ENCODE results near the gene SEC62.
"Not testable (repeated sequence)": the region's sequence is repeated elsewhere in the genome, so short reads cannot be mapped to it uniquely, and the experiment has no call there.

The SEC62 gene

DNA sequence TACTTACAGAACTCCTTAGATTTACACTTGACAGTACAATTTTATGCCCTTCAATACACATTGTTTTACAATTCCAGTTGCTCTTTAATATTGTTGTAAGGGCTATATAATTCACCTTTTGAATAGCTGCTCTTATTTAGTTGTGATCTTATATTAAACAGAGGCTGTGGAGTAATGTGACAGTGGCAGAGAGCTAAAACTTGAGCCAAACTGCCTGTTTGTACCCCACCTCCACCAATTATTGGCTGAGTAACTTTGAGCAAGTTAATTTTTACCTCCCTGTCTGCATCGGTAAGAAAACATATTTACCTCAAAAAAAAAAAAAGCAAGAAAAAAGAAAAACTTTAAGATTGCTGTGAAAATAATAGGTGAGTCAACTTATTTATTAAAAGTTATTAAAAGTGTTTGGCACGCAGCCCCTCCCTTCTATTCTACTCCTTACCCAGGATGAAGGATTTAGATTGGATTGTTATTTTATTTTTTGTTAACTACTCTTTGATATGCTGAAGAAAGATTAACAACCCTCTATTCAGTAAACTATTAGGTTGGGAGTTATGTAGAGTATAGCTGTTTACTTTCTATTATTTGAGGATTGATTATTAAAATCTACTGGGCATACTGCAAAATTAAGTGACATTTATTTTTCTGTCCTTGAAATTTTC, 1.7 kb downstream of the SEC62 start:
- no peak for DNase-seq

GRCh38 chr3:169969174-169970095, 2.8 kb downstream of the SEC62 start:
- no peak for DNase-seq

DNA sequence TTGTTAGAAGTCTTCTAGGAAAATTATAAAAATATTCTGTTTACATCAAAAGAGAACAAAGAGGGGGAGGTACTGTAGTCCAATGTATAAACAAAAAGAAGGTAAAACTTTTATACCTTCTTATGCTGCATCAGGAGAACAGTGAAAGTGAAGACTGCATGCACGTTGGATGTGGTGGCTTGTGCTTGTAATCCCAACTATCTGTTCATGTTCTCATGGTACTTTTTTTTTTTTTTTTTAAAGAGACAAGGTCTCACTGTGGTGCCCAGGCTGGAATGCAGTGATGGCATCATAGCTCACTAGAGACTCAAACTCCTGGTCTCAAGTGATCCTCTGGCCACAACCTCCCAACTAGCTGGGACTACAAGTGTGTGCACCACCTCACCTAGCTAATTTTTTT, 4.2 kb downstream of the SEC62 start:
- DNase-seq: peak; percentile 18

- DNase-seq: no peak
Observed at GRCh38 chr3:169971522-169971921, 4.9 kb downstream of the SEC62 start.

DNA sequence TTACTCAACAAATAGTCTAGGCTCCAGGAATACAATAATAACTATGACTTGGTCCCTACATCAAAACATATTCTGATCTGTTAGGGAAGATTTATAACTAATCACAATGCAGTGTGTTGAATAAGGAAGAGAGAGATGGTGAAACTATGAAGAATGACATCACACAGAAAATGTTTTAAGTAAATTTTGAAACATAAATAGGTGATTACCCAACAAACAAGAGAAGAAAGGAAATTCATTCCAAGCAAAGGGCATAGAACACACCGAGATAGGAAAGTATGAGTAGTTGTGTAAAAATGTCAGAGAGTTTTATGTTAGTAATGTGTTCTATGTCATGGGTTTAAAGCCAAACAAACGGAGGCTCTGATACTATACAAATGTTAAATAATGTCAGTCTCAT, 13.4 kb downstream of the SEC62 start:
- DNase-seq: peak; percentile 48

DNA sequence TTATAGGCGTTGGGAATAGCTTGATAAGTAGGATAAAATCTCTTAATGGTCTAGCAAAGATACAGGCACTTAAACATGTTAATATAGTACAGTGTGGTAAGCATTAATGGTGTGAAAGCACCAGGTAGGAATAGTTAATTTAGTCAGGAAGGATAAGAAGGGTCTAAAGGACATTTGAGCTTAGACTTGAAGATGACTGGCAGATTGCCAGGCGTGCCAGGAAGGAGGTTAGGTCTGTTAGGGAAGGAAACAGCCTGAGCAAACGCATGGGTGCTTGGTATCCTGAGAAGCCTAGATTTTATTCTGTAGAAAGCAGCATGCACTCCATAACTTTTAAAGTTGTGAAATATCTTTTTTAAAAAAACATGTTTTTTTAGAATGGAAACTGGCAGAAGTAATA, 17.7 kb downstream of the SEC62 start:
- no peak for DNase-seq

- no peak for DNase-seq
Observed at GRCh38 chr3:169990431-169990830, 23.8 kb downstream of the SEC62 start.

- no peak for DNase-seq
Observed at GRCh38 chr3:169992156-169992555, 25.5 kb downstream of the SEC62 start.

DNA sequence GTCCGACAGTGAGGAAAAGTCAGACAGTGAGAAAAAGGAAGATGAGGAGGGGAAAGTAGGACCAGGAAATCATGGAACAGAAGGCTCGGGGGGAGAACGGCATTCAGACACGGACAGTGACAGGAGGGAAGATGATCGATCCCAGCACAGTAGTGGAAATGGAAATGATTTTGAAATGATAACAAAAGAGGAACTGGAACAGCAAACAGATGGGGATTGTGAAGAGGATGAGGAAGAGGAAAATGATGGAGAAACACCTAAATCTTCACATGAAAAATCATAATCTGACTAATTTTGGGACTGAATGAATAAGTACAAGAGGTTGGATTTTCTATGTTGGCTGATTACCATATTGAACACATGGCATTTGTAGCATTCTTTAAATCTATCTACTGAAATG, 26.2 kb downstream of the SEC62 start:
- no peak for DNase-seq

GRCh38 chr3:169993761-169994160, 27.2 kb downstream of the SEC62 start:
- no peak for DNase-seq

GRCh38 chr3:169996063-169996462, 29.5 kb downstream of the SEC62 start:
- no peak for DNase-seq

DNA sequence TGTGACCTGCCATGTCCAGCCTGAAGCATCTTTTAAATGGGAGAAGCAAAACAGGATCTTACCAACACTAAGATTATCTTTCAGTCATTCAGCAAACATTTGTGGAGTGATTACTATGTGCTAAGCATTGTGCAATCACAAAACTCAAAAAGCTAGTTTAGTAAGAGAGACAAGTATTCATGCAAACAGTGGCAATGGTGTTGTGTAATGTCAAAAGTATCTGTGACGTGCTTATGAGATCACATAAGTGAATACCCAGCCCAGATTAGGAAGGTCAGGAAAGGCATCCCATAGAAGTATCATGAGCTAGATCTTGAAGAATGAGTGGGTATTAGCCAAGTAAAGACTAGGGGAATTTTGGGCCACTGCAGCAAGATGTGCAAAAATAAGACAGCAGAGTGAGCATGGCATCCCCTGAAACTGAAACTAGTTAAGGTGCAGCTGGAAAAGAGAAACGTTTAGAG, 32.1 kb downstream of the SEC62 start:
- peak; percentile 91 for DNase-seq

DNA sequence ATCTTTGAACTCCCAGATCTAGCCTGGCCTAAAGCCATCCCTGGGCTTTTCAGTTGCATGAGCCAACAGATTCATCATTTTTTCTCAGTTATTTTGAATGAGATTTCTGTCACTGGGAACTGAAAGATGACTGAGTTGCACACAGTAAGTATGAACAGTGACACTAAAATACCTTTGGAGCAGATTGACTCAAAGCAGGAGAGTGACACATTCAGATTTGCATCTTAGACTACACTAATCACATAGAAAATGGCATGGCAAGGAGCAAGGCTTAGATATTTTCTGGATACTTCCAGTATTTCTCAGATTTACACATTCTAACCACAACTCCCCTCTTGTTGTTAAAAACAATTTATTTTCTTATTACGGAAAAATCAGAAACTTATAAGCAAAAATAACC, 32.8 kb downstream of the SEC62 start:
- no peak for DNase-seq

DNA sequence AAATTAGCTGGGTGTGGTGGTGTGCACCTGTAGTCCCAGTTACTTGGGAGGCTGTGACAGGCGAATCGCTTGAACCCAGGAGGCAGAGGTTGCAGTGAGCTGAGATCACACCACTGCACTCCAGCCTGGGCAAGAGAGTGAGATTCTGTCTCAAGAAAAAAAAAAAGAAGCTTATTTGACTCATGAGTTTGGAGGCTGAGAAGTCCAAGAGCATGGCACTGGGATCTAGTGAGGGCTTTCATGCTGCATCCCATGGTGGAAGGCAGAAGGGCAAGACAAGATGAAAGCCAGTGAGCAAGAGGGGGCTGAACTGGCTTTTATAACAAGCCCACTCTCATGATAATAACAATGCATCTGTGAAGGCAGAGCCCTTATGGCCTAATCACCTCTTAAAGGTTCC, 33.4 kb downstream of the SEC62 start:
- no peak for DNase-seq

- DNase-seq: no peak
Observed at GRCh38 chr3:170002231-170002630, 35.6 kb downstream of the SEC62 start.

- DNase-seq: no peak
Observed at GRCh38 chr3:170002879-170003278, 36.3 kb downstream of the SEC62 start.

GRCh38 chr3:170003881-170004356, 37.3 kb downstream of the SEC62 start:
- no peak for DNase-seq

DNA sequence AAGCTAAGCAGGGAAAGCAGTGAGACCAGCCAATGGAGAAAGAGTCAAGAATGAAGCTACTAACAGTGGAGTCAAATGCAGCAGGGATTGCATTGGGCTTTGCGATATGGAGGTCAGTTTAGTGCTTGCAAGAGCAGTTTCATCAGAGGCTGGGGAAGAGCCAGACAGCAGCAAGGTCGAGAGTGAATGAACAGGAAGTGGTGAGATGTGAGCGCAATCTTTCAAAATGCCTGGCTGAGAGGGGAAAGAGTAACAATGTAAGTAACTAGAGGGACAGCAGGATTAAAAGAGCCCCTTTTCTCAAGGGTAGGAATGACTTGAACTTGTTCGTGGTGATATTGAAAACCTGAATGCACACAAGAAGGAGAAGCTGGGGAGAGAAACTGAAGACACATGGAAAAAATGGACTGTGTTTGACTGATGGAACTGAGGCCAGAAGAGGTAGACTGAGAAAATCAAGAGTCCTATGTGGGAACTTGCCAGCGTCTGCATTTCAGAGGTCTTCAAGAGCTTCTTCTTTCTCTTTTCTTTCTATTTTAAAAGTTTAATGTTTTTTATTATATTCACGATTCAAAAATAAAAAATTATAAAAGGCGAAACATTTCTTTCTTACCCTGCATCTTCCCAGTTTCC, 40.5 kb downstream of the SEC62 start:
- peak; percentile 49 for DNase-seq

DNA sequence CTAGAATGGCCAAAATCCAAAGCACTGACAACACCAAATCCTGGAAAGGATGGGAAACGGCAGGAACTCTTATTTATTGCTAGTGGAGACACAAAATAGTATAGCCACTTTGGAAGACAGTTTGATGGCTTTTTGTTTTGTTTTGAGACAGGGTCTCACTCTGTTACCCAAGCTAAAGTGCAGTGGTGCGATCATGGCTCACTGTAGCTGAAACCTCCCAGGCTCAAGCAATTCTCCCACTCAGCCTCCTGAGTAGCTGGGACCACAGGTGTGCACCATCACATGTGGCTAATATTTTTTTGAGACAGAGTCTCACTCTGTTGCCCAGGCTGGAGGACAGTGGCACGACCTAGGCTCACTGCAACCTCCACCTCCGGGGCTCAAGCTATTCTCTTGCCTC, 43.9 kb downstream of the SEC62 start:
- DNase-seq: no peak

- no peak for DNase-seq
Observed at GRCh38 chr3:170012683-170013400, 46.2 kb downstream of the SEC62 start.

- DNase-seq: no peak
Observed at GRCh38 chr3:170016057-170016456, 49.5 kb downstream of the SEC62 start.

GRCh38 chr3:170019306-170019705, 52.7 kb downstream of the SEC62 start:
- not testable (repeated sequence) for DNase-seq

DNA sequence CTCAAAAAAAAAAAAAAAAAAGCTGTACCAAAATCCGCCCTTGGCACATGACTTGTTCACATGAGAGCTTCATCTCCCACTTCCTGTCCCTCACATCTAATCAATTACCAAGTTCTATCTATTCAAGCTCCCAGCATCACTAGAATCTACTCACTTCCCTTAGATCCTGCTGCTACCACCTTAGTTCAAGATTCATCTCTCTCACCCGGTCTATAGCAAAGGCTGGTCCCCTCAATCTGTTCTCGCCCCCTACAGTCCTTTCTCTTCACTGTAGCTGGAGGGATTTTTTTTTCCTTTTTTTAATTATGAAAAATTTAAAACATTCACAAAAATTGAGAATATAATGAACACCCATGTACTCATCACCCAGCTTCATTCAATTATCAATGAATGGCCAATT, 54.5 kb downstream of the SEC62 start:
- no peak for DNase-seq

Measured in EL (cell line).